HepG2 (cell line): ENCODE results near the gene EP300. TPM values are rescaled to one million over a fixed set of nuclear protein-coding genes. Genes with fewer than 3 reads are reported as not detected.

Experiments used
- ARID2 ChIP-seq: sonication (generic); formaldehyde crosslinking; IDR thresholded peaks from 2 replicates; pipeline ENCODE4 v1.8.1; 2022; ENCODE audit warnings: mild to moderate bottlenecking, missing genetic modification reagents, borderline replicate concordance
- CSRNP2 ChIP-seq: sonication (generic); formaldehyde crosslinking; conservative IDR thresholded peaks from 2 replicates; pipeline ENCODE4 v1.8.0; 2022; ENCODE audit warnings: low read depth, missing genetic modification reagents
- ESRRA ChIP-seq: sonication (generic); formaldehyde crosslinking; IDR thresholded peaks from 2 replicates; pipeline ENCODE4 v1.5.1; 2020; ENCODE audit warnings: mild to moderate bottlenecking, low read depth, missing genetic modification reagents
- ETS1 ChIP-seq: sonication (generic); formaldehyde crosslinking; IDR thresholded peaks from 2 replicates; pipeline ENCODE4 v1.4.0; 2020; ENCODE audit warnings: missing genetic modification reagents
- FOXK2 ChIP-seq: fragments of 450-650 bp; IDR thresholded peaks from 2 replicates; pipeline ENCODE4 v1.6.1; 2016
- GABPB1 ChIP-seq: IDR thresholded peaks from 2 replicates; pipeline ENCODE4 v1.6.1; 2016; ENCODE audit warnings: mild to moderate bottlenecking, missing genetic modification reagents, moderate library complexity, missing compliant biosample characterization
- IKZF4 ChIP-seq: sonication (generic); formaldehyde crosslinking; IDR thresholded peaks from 2 replicates; pipeline ENCODE4 v1.5.1; 2020; ENCODE audit warnings: borderline replicate concordance, mild to moderate bottlenecking, low read depth, missing genetic modification reagents; ENCODE audit errors: not compliant biosample characterization
- KDM5A ChIP-seq: fragments of 200-600 bp; sonication (generic); IDR thresholded peaks from 2 replicates; pipeline ENCODE4 v1.7.0; 2018; ENCODE audit warnings: antibody characterized with exemption, mild to moderate bottlenecking, low read length, borderline replicate concordance
- MEIS2 ChIP-seq: sonication (generic); formaldehyde crosslinking; IDR thresholded peaks from 2 replicates; pipeline ENCODE4 v1.9.0; 2021; ENCODE audit warnings: mild to moderate bottlenecking, missing genetic modification reagents
- MTF2 ChIP-seq: sonication (generic); formaldehyde crosslinking; IDR thresholded peaks from 2 replicates; pipeline ENCODE4 v1.5.0; 2020; ENCODE audit warnings: missing genetic modification reagents, borderline replicate concordance
- REST ChIP-seq, 2 experiments: IDR thresholded peaks; 2 replicates each; pipeline ENCODE4 v1.6.1; 2011 to 2012; ENCODE audit warnings: low read length in 2 of 2, borderline replicate concordance in 1 of 2, low read depth in 1 of 2, mild to moderate bottlenecking in 1 of 2, moderate library complexity in 1 of 2
- U2AF2 ChIP-seq: fragments of 200-400 bp; formaldehyde crosslinking; IDR thresholded peaks from 2 replicates; pipeline ENCODE4 v1.6.1; 2017; ENCODE audit warnings: low read depth, mild to moderate bottlenecking, low read length
- ZBTB4 ChIP-seq: sonication (generic); formaldehyde crosslinking; IDR thresholded peaks from 2 replicates; pipeline ENCODE4 v1.4.0; 2020; ENCODE audit warnings: missing genetic modification reagents, mild to moderate bottlenecking, borderline replicate concordance
- ZMAT5 ChIP-seq: sonication (generic); formaldehyde crosslinking; IDR thresholded peaks from 2 replicates; pipeline ENCODE4 v1.5.0; 2020; ENCODE audit warnings: mild to moderate bottlenecking, low read depth, missing genetic modification reagents, borderline replicate concordance
- ZNF460 ChIP-seq: sonication (generic); formaldehyde crosslinking; IDR thresholded peaks from 2 replicates; pipeline ENCODE4 v1.5.1; 2020; ENCODE audit warnings: missing genetic modification reagents, mild to moderate bottlenecking, borderline replicate concordance
- ZNF577 ChIP-seq: sonication (generic); formaldehyde crosslinking; IDR thresholded peaks from 2 replicates; pipeline ENCODE4 v1.4.0; 2020; ENCODE audit warnings: mild to moderate bottlenecking, low read depth, missing genetic modification reagents, borderline replicate concordance
- ZNF816 ChIP-seq: sonication (generic); formaldehyde crosslinking; IDR thresholded peaks from 2 replicates; pipeline ENCODE4 v1.8.0; 2022; ENCODE audit warnings: missing genetic modification reagents, mild to moderate bottlenecking, borderline replicate concordance
- polyA plus RNA-seq, 8 experiments: library from polyadenylated mRNA; depleted of rRNA in 3 of 8; stranded (reverse) in 7 of 8; unstranded in 1 of 8; fragments of >200 nt; fragmentation: Illumina TruSeq in 4 of 8; extraction: Trizol in 4 of 8; gene quantifications; 2 replicates each; pipeline versions ENCODE4 v1.2.1 to v1.2.3, GENCODE V29; 2011 to 2016; ENCODE audit warnings: low read depth in 4 of 8, missing spikeins in 1 of 8, mixed read lengths in 1 of 8; ENCODE audit not compliant: insufficient read depth in 1 of 8
- total RNA-seq, 5 experiments: library from RNA; depleted of rRNA; stranded (reverse); fragments of >200 nt; fragmentation: Illumina TruSeq; extraction: Trizol; gene quantifications; 2 replicates each; pipeline ENCODE4 v1.2.3, GENCODE V29; 2016; ENCODE audit warnings: low read depth in 1 of 5

EP300 gene
- total and polyA plus RNA-seq, 2 of the 13 experiments (the other 11 are each of a cell fraction or from before 2014, with no cell fraction given) = 13.6 to 14.9 TPM

- TF ChIP-seq REST (IDR thresholded peaks at IDR 0.05; ENCODE audit: borderline replicate concordance in 1 of 2, low read depth in 1 of 2, low read length in 2 of 2) (no peak), ZMAT5 (CRISPR knock-in tag) (no peak), CSRNP2 (CRISPR knock-in tag) (no peak), U2AF2 (no peak), GABPB1 (CRISPR knock-in tag) (peak; percentile 44; the same call in 1 of the 2 replicates), ESRRA (CRISPR knock-in tag) (peak; percentile 29; the same call in 1 of the 2 replicates), ZNF816 (CRISPR knock-in tag) (no peak), IKZF4 (CRISPR knock-in tag) (peak; percentile 26), MTF2 (CRISPR knock-in tag) (no peak), KDM5A (no peak), FOXK2 (no peak), ZNF577 (CRISPR knock-in tag) (no peak), ETS1 (CRISPR knock-in tag) (no peak), ARID2 (CRISPR knock-in tag) (no peak), ZBTB4 (CRISPR knock-in tag) (peak; percentile 66; the same call in 1 of the 2 replicates), MEIS2 (CRISPR knock-in tag) (no peak), ZNF460 (CRISPR knock-in tag) (no peak)
Measured at GRCh38 chr22:41048791-41049717, 43.3 kb upstream of the EP300 start (continued).
